Effector CD8-positive, alpha-beta T cell (primary cell): Measurements from ENCODE around the gene CNTN5.
"Not testable (repeated sequence)": the region's sequence is repeated elsewhere in the genome, so short reads cannot be mapped to it uniquely, and the experiment has no call there.

Source experiments
- DNase-seq: peaks from one replicate; lab custom pipeline; 2025; lab: John Stamatoyannopoulos, UW

Gene CNTN5

DNA sequence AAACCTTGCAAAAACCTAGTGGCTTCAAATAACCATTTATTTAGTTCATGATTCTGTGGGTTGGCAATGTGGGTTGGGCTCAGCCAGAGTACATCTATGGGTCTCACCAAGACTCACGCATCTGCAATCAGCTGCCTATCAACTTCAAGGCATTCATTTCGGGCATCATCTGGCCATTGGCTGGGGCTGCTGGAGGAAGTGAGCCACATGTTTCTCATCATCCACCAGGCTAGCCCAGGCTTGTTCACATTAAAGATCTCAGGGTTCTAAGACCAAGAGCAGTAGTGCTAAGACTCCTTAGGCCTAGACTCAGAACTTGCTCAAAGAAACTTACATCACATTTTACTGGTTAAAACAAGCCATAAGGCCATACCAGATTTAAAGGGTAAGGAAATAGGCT is 1187.5 kb downstream of the CNTN5 start:
- DNase-seq, result no peak

DNA sequence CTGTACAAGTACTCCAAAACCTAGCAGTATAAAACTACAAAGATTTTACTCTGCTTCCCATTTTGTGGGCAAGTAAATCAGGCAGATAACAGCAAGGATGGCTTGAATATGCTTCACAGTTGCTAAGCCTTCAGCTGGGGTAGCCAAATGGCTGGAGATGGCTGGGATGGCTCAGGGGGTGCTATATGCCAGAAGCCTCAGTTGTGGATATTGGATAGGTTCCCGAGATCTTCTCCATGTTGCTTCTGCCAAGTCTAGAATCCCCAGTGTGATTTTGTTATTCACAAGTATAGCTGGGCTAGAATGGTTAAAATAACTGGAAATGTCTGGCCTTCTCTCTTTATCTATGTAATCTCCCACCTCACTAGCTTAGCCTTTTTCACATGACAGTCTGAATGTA is 1194.0 kb downstream of the CNTN5 start:
- no peak for DNase-seq

DNA sequence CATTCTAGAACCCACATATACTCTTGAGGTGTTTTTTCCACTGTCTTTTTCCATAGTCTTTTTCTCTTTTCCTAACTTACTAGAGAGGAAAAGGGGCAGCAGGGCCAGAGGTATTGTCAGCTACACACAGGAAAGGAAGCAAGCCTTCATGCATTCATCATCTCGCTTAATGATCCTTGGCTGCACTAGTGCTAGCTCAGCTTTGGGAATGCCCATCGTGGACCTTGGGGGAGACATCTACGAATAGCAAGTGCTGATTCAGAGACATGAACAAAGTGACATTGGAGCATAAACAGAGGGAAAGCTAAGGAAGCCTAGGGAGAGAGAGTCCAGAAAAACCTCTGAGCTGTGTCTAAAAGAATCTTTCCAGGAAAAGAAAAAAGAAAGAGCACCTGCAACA is 1200.1 kb downstream of the CNTN5 start:
- no peak for DNase-seq

DNA sequence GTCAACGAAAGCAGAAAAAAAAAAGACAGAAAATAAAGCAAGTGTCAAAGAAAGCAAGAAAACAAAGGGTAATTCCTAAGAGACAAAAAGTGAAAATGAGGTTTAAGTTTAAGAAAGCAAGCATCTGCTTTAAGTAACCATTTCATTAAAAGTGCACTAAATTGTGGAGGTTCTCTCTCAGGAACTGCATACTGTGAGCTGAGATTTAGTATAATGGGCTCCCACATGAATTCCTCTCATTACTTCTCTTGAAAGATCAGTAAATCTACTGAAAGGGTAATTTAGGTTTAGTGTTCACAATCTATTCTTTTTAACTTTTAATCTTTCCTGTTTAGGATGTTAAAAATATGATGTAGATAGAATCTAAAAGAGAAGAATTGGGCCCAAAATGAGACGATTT is 1201.0 kb downstream of the CNTN5 start:
- no peak for DNase-seq

DNA sequence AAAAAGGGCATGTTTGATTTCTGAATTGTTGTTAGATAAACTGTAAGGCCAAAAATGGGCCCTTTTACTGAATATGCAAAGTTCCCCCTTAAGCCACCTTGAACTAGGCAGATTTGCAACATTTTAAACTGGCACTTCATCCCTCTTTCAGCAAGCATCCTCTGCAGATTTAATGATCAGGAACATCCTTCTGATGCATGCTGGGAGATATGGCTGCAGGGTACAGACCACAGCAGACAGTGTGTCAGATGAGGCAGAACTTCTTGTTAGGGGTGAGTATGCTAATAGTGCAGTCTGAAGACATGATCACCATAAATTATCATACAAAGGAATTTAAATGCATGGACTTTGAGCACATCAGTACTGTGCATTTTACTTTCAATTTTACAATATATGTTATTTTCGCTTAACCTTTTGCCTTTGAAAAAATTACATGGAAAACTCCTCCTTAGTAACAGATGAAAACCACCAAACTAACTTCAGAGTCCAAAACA is 1203.8 kb downstream of the CNTN5 start:
- no peak for DNase-seq

DNA sequence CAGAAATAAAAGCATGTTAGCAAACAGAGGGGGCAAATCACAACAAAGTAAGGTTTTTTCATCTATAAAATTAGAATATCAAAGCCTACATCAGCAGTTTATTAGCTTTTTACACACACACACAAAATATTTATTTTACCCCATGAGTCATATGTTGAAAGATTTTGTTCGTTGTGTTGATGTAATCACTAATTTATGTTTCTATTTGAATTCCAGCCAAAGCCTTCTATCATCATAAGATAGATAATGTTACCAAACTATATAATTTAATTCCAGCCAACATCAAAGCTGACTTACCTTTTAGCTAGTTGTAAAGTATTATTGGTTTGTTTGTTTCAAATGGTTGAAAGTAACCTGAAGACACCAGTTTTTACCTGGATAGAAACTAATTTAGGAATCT is 1208.3 kb downstream of the CNTN5 start:
- no peak for DNase-seq

DNA sequence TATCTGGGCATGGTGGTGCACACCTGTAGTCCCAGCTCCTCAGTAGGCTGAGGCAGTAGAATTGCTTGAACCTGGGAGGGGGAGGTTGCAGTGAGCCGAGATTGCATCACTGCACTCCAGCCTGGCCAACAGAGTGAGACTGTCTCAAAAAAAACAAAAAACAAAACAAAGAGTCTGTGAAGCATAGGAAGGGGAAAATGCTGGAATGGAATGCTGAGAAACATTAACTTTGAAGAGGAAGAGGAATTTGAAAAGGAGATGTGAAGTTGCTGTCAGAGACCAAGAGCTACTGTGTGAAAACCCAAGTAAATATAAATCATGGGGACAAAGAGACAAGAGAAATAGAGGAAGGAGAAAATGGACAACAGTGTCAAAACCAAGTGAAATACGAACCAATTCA is 1211.3 kb downstream of the CNTN5 start:
- no peak for DNase-seq

DNA sequence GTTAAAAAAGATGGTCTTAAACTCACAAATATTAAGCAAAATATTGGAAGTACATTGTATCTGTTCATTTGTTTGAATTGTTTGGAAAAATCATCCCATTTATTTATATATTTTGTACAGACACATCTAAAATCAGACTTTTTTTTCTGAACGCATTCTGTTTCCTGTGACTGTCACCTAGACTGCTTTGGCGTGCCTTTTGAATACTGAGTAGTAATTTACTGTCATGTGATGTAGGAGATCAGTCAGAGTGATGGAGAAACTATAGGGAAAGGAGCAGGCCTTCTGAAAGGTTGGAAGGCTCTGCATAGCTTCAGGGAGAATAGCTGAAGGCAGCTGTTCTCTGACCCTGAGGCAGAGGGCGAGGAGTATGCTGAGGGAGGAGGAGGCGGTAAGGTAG is 1214.3 kb downstream of the CNTN5 start:
- DNase-seq, result no peak

DNA sequence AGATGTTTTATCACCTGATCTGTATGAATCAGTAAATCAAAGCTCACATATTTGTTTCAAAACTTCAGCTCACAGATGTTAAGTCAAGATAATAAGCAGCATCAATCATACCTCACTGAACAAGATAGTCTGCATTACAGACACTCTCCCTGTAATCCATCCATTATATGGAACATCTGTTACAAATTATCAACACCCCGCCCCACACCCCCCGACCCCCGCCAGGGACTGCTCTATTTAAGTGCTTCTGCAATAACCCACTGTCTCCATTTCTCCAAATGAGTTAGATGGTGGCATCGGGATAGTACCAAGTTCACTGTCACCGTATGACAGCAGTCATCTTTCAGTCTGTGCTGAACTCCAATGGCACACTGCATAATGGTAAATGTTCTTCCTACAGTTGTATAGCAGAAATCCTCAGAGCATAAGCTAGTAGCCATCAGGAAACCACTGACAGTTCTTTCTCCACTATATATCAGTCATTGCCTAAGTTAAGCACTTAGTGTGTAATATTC is 1219.3 kb downstream of the CNTN5 start:
- DNase-seq, result no peak

DNA sequence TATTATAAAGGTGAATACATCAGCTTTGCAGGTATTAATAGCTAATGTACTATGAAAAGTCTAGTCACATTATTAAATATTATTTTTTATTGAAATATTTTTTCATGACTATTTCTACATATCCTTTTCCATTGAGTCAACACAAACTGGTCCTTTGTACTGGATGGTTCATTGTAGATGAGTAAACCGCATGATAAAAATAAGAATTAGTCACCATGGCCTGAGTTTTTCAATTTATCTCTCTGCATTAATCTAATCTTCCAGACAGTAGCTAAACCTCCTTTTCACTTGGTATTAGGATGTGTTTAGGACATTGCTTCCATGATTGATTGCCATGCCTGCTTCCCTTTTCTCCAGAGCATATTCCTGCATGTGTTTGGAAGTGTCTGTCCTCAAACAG is 1227.0 kb downstream of the CNTN5 start:
- DNase-seq, result no peak

DNA sequence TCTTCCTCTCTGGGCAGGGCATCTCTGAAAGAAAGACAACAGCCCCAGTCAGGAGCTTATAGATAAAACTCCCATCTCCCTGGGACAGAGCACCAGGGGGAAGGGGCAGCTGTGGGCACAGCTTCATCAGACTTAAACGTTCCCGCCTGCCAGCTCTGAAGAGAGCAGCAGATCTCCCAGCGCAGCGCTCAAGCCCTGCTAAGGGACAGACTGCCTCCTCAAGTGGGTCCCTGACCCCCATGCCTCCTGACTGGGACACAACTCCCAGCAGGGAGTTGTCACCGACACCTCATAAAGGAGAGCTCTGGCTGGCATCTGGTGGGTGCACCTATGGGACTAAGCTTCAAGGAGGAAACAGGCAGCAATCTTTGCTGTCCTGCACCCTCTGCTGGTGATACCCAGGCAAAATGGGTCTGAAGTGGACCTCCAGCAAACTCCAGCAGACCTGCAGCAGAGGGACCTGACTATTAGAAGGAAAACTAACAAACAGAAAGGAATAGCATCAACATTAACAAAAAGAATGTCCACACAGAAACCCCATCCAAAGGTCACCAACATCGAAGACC is 1236.6 kb downstream of the CNTN5 start:
- not testable (repeated sequence) for DNase-seq

DNA sequence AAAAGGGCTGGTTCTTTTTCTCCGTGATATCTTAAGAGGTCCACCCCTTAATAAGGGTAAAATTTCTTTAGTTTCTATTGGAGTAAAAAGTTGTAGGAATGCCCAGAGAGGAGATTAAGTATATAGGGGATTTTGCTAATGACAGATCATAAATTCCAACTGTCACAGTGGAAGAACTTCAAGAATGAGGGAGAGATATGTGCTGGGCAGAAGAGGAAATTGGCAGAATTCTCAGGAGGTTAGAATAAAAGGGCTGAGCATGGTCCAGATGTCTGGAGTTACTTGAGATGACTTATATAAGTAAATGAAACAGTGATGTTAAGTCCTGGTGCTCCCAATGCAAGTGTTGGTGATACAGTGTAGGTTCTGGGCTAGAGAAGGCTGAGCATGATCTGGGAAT is 1248.8 kb downstream of the CNTN5 start:
- no peak for DNase-seq

DNA sequence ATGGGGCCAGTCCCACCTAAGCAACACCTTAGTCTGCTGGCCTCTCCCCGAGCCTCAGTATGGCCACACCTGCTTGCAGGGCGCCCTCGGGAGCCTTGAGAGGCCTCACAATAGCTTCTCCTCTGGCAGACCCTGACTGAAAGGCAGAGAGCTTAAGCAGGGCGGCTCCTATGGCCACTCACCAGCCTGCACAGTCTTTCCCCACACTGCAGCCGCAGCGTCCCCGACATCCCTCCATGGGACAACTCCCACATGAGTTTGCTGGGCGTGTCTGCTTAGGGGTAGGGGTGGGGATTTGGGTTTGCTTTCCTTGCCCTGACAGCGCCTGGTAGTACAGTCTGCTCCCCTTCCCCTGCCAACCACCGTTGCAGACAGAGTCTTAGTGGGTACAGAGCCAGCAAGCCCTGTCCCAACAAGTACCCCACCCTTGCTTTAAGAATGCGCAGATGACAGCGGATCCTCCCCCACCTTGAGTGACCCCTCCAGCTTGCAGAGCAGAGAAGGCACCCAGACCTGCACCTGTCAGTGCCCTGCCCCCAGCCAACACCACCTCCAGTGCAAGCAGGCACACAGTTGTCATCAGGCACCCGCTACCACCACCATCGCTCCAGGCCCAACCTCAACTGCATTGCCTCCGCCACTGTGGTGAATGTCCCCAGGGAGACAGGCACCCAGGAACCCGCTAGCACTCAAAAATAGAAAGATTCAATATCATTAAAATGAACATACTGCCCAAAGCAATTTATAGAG is 1252.5 kb downstream of the CNTN5 start:
- no peak for DNase-seq

DNA sequence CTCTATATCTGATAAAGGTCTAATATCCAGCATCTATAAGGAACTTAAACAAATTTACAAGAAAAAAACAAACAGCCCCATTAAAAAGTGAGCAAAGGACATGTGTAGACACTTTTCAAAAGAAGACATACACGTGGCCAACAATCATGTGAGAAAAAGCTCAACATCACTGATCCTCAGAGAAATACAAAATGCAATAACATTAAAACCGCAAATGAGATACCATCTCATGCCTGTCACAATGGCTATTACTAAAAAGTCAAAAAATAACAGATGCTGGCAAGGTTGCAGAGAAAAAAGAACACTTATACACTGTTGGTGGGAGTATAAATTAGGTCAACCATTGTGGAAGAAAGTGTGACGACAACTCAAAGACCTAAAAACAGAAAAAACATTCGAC is 1253.7 kb downstream of the CNTN5 start:
- DNase-seq, result not testable (repeated sequence)

DNA sequence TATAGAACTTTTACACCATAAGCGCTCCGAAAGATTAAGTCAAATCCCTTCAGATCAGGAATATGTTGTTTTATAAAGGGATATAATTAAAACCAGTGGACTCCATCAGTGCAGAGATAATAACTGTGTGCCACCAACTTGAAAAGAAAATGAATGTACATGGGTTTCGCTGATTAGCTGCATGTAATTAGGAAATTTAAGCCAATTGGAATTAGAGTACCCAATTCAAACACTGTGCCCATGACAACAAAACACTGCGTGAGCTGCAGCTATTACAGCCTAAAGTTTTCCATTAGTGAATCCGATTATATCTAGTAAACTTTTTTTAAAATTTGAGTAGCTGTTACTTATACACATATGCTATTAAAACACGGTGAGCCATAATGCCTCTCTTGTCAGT is 1274.0 kb downstream of the CNTN5 start:
- DNase-seq, result no peak

DNA sequence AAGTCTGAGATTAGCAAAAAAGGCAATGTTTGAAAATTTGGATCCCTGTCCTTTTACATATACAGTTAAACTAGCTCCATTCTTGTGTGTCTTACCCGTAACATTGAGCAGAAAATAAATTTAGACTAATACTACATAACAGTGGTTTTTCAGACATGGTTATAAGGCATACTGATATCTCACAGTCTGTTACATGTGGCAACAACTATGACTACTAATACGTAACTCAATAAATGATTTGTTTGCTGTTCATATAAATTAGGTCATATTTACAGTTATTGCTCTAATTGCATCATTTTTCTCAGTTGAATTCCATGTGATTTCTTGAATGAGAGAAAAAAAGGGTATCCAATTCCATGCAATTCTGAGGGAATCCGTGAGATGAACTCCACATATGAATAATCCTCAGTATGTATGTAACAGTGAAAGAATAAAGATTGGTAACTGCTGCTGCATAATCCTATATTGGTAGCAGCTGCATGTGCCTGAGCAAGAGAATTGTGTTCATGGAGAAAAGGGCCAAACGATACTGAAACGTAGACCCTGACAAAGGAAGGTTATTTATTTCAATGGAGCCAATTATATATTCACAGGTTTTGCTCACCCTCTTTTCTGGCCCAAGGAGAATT is 1275.4 kb downstream of the CNTN5 start:
- DNase-seq, result no peak

DNA sequence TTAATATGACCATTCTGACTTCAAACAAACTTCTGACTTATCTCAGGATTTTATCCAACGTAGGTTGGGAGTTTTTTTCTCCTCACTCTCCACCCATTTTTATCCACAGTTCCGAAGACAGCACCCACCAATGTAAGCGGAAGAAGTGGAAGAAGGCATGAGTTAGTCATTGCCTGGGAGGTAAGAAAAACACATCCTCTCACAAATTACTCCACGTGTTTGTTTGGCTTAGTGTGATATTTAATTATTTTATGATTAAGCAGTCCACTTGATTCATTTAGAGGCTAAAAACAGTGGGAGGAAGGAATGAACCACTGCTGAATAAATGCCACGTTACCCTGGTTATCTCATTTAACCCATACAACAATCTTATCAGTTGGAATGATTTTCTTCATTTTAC is 1276.8 kb downstream of the CNTN5 start:
- no peak for DNase-seq

DNA sequence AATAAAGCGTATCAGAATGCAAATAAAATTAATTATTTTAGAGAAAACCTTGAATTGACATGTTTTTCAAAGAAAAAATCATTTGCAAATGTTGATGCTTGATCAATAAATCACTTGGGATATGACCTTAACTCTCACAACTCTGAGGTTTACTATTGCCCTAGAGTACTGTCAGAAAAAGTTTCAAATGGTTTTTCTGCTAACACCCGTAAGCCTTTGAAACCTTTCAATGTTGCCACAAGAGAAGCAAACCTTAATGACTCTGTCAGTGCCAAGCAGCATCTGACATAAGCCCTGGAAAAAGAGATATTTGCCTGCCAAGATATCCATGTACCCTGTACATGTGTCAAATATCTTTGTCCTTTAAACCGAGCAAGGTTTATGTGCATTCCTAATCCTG is 1282.1 kb downstream of the CNTN5 start:
- no peak for DNase-seq

DNA sequence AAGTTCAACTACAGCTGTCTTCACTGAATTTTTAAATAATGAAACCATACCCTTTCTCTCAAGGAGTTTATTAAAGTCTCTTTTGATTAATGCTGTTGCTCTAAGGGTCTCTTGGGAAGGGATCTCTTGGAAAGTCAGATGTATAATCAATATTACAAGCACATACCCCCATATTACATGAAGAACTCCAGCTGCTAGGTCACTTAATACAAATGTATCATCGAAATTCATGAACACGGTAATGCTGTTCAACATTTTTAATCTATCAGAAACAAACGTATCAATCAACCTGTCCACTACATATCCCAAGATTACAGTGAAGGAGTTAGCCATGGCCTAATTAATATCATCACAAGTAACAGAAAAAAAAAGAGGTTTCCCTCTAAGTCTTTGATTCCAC is 1283.1 kb downstream of the CNTN5 start:
- no peak for DNase-seq

DNA sequence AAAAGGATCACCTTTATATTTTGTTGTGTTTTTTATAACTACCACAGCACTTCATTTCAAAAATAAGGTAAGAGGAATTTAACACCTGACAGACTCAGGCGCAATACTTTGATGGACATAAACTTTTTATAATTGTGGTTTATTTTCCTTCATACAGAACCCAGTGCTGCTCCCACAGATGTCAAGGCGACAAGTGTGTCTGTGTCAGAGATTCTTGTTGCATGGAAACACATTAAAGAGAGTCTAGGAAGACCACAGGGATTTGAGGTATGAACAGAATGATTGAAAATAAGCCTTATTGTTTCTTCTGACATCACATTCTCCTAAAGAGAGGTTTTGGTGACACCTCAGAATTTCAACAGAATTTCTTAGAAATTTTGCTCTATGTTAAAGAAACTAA is 1287.5 kb downstream of the CNTN5 start:
- no peak for DNase-seq

DNA sequence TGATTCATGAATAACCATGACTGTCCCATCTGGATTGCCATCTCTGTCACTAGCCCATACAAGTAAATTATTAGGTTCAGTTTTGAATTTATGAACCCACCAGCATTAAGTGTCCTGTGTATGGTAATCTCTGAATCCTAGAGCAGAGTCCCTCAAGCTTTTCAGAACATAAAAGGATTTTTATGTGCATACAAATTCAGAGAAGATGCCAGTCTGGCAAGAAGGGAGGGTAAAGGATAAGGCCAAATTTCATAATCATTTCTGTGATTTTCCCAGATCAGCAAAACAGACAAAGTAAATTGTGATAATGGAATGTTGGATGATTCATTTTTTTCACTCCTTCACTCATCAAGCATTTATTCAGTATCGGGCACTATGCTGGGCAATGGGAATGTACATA is 1295.2 kb downstream of the CNTN5 start:
- no peak for DNase-seq

DNA sequence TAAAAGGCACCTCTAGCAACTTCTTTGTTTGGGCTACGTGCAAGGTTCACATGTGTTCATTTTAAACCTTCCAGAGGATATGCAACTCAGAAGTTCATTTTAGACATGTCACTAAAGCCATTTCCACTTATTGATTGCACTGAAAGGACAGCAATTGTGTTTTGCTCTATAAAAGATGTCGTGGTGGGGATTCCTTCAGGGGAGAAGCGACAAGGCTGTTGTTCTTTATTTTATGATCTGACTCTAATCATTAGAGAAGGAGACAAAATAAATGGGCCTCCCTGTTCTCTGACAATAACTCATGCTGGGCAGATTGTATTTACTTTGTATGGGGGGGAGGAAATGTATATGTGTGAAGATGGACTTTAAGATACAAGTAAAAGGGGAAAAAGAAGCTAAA is 1296.2 kb downstream of the CNTN5 start:
- no peak for DNase-seq

DNA sequence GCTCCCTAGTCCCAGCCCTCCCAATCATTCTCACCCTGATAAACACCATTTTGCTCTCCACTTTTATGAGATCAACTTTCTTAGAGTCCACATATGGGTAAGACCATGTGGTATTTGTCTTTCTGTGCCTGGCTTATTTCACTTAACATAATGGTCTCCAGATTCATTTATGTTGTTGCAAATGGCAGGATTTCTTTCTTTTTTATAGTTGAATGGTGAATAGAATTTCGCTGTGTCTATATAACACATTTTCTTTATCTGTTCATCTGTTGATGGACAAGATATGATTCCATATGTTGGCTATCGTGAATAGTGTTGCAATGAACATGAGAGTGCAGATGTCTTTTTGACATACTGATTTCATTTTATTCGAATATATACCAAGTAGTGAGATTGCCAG is 1298.9 kb downstream of the CNTN5 start:
- DNase-seq, result no peak
